Neural crest cell (in vitro differentiated cells): ENCODE results near the gene GRIPAP1. TPM values are rescaled to one million over a fixed set of nuclear protein-coding genes. Genes with fewer than 3 reads are reported as not detected.

Source experiments
- DNase-seq: peaks from one replicate; pipeline ENCODE4 v3.0.0; 2021; ENCODE audit warnings: low read depth, mixed read lengths, low spot score
- H3K27ac Mint-ChIP-seq: one replicate; pipeline ENCODE4 v1.8.0; 2021; ENCODE audit warnings: mild to moderate bottlenecking, mixed read lengths; ENCODE audit not compliant: unreplicated experiment
- H3K27me3 Mint-ChIP-seq: 2 replicates; pipeline ENCODE4 v1.8.0; 2021; ENCODE audit warnings: low read depth, mild to moderate bottlenecking, mixed read lengths
- H3K36me3 Mint-ChIP-seq: 2 replicates; pipeline ENCODE4 v1.8.0; 2021; ENCODE audit warnings: low read depth, mild to moderate bottlenecking, mixed read lengths
- H3K4me1 Mint-ChIP-seq: 2 replicates; pipeline ENCODE4 v1.8.0; 2021; ENCODE audit warnings: mixed read lengths
- H3K4me3 Mint-ChIP-seq: one replicate; pipeline ENCODE4 v1.8.0; 2021; ENCODE audit warnings: mild to moderate bottlenecking, mixed read lengths
- H3K9me3 Mint-ChIP-seq: 2 replicates; pipeline ENCODE4 v1.8.0; 2021; ENCODE audit warnings: mixed read lengths
- long read RNA-seq: library from polyadenylated mRNA; unstranded; transcript quantifications from one replicate; pipeline ENCODE4 v2.0.0, GENCODE V29; 2020
- total RNA-seq: library from RNA; stranded (reverse); gene quantifications from 2 replicates; pipeline ENCODE4 v1.2.1, GENCODE V29; 2021
- TF ChIP-seq, protein P1 (sequence below): fragments of 200-600 bp; sonication (generic); conservative IDR thresholded peaks from 2 replicates; pipeline ENCODE4 v1.5.0; 2021; ENCODE audit warnings: antibody characterized with exemption, mild to moderate bottlenecking

Gene GRIPAP1, protein sequence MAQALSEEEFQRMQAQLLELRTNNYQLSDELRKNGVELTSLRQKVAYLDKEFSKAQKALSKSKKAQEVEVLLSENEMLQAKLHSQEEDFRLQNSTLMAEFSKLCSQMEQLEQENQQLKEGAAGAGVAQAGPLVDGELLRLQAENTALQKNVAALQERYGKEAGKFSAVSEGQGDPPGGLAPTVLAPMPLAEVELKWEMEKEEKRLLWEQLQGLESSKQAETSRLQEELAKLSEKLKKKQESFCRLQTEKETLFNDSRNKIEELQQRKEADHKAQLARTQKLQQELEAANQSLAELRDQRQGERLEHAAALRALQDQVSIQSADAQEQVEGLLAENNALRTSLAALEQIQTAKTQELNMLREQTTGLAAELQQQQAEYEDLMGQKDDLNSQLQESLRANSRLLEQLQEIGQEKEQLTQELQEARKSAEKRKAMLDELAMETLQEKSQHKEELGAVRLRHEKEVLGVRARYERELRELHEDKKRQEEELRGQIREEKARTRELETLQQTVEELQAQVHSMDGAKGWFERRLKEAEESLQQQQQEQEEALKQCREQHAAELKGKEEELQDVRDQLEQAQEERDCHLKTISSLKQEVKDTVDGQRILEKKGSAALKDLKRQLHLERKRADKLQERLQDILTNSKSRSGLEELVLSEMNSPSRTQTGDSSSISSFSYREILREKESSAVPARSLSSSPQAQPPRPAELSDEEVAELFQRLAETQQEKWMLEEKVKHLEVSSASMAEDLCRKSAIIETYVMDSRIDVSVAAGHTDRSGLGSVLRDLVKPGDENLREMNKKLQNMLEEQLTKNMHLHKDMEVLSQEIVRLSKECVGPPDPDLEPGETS
- total RNA-seq: 55.3 and 63.2 TPM in 2 replicates
- long read RNA-seq, transcript GRIPAP1-201 (26 exons, 3,031 nt): major isoform, 16 of 31 reads
- long read RNA-seq, partial matches to known transcripts: 8 of 31 reads
- long read RNA-seq, other reads (novel, unspliced or antisense): 6 of 31 reads

DNA sequence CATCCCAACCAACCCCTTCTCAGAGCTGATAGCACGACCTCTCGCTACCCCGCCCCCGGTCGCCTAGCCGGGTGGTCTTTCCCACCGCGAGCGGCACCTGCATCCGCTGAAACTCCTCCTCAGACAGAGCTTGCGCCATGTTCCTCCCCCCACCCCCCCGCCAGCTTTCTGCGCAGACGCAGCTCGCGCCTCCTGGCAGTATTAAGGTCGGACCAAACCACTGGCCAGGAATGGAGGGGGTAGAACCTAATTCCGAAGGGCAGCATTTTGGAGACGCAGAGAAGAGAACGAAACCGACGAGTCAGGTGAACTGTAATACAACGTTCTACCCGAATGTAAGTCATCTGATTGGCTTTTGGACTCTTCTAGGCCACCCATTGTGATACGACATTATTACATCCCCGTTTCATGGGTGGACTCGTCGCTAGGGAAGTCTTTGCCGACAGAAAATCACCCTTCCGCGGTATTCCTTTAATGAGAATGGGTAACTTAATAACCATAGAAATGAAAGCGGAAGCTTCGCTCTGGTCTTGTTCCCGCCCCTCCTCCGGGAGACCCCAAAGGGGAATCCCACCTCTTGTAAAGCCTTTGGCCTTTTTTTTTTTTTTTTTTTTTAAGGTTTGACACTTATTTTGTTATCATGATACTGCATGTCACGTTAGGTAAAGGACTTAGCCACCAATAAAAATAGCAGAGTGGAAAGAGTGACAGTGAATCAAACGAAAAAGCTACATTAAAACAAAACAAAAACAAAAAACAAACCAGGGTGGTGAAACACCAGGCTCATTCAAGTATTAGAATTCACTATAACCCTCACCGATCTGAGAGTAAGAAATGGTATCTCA is at the start of gene GRIPAP1:
GRIPAP1 (minus strand) TSS at position 174 of the 845 bp plus-strand sequence; CDS start at position 139, 35 bp downstream.
- H3K27ac Mint-ChIP-seq: peak within 1 kb of the TSS; percentile 99
- peak; percentile 52 for DNase-seq
- TF ChIP-seq, protein P1, sequence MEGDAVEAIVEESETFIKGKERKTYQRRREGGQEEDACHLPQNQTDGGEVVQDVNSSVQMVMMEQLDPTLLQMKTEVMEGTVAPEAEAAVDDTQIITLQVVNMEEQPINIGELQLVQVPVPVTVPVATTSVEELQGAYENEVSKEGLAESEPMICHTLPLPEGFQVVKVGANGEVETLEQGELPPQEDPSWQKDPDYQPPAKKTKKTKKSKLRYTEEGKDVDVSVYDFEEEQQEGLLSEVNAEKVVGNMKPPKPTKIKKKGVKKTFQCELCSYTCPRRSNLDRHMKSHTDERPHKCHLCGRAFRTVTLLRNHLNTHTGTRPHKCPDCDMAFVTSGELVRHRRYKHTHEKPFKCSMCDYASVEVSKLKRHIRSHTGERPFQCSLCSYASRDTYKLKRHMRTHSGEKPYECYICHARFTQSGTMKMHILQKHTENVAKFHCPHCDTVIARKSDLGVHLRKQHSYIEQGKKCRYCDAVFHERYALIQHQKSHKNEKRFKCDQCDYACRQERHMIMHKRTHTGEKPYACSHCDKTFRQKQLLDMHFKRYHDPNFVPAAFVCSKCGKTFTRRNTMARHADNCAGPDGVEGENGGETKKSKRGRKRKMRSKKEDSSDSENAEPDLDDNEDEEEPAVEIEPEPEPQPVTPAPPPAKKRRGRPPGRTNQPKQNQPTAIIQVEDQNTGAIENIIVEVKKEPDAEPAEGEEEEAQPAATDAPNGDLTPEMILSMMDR: no peak
- peak within 1 kb of the TSS; percentile 99 for H3K4me3 Mint-ChIP-seq
- H3K27me3 Mint-ChIP-seq: no peaks in the 10 kb centered on the region
- peaks cover 5% of the 10 kb centered on the region for H3K9me3 Mint-ChIP-seq
- H3K36me3 Mint-ChIP-seq: peaks cover 10% of the 10 kb centered on the region
- peaks cover 23% of the 10 kb centered on the region for H3K4me1 Mint-ChIP-seq

DNA sequence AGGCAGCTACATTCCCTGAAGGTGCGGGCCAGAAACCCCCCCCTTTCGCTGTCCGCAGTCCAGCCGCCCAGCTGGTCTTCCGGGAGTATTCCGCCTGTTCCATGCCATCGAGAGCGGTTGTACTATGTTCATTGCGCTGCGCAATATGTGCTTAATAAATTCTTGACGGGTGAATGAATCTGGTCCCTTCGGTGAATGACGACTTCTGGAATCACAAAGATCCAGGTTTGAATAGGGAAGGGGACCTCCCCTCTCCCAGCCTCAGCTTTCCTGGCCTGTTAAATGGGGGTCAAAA is 41.9 kb upstream of the GRIPAP1 start:
- TF ChIP-seq, protein P1: no peak
- peaks cover 3% of the 10 kb centered on the region for H3K36me3 Mint-ChIP-seq
- no peaks in the 10 kb centered on the region for H3K27me3 Mint-ChIP-seq
- H3K4me1 Mint-ChIP-seq: peaks cover 36% of the 10 kb centered on the region
- peak overlapping the region; percentile 94 for H3K4me3 Mint-ChIP-seq
- DNase-seq: no peak
- H3K9me3 Mint-ChIP-seq: no peaks in the 10 kb centered on the region
- H3K27ac Mint-ChIP-seq: peak overlapping the region; percentile 65

DNA sequence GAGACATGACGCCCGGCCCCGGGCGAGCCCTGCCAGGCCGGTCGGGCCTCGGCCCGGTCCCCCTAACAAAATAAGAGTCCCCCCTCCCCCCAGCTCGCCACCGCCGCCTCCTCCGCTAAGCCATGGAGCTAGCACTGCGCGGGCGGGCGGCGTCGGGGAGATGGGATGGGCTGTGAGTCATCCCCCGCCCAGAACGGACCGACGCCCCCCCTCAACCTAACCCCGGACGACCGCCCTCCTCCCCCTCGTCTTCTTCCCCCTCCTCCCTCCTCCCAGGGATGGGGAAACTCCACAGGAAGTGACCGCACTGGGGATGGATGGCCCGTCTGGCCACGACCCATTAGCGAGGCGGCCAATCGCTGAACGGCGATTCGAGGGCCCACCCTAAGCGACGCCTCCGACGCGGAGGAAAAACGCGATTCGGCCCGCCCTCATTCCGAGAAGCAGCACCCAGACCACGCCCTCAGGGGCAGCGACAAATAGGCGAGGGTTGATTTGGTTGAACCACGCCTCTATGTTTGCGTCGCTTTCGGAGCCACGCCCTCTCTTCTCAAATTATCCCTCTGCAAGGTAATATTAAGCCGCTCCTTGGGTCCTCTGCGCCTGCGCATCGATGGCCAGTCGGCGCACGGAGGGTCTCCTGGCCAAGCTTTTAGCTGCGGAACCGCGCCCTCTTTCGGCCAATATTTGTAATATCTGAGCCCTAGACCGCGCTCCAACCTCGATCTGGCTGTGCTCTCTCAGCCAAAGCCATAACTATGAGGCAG is 41.3 kb upstream of the GRIPAP1 start, which contains the start of gene TFE3:
TFE3 (minus strand) TSS at position 138 of the 767 bp plus-strand sequence; CDS start at position 7, 131 bp downstream.
- TF ChIP-seq, protein P1: peak; percentile 71
- peaks cover 41% of the 10 kb centered on the region for H3K4me1 Mint-ChIP-seq
- peak; percentile 82 for DNase-seq
- no peaks in the 10 kb centered on the region for H3K9me3 Mint-ChIP-seq
- H3K4me3 Mint-ChIP-seq: peak within 1 kb of the TSS; percentile 95
- peaks cover 3% of the 10 kb centered on the region for H3K36me3 Mint-ChIP-seq
- H3K27me3 Mint-ChIP-seq: no peaks in the 10 kb centered on the region
- H3K27ac Mint-ChIP-seq: peak within 1 kb of the TSS; percentile 95

DNA sequence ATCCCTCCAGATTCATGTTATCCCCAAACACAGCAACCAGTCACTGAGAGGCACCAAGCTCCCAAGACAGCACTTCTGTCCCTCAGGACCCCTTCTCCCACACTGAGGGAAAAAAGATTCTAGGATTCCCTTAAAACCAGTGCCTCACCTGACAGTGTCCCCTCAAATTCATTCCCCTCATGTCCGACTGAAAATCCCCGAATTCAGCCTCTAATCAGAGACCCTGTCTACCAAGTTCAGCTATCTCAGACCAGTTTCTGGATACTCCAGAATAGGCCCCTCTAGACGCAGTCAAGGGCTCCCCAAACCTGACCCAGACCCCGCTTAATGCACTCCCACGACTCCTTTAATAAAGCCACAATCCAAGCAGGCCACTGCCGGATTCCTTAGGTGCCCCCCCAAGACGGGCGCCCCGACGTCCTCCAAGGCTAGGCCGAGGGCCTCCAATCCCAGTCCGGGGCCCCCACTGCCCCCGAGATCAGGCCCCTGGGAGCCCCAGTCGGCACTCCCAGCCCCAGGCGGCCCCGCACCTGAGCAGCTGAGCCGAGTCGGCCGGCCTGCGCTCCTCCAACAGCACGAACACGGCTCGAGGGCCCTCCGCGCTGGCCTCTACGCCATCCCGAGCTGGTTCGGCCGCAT is 40.6 kb upstream of the GRIPAP1 start:
- Mint-ChIP-seq H3K9me3 (no peaks in the 10 kb centered on the region), H3K4me3 (peak overlapping the region; percentile 95), H3K27ac (peak overlapping the region; percentile 95), H3K36me3 (peaks cover 6% of the 10 kb centered on the region), H3K4me1 (peaks cover 42% of the 10 kb centered on the region), H3K27me3 (no peaks in the 10 kb centered on the region)
- TF ChIP-seq, protein P1: no peak
- no peak for DNase-seq
